HG02678 (cell line): ENCODE data around the gene VSX2.

Experiments
- ATAC-seq: cut with Tn5 transposase; IDR thresholded peaks from one replicate; pipeline ENCODE4 v1.9.1; 2021; ENCODE audit warnings: mild to moderate bottlenecking, moderate library complexity; ENCODE audit not compliant: unreplicated experiment

The VSX2 gene

DNA sequence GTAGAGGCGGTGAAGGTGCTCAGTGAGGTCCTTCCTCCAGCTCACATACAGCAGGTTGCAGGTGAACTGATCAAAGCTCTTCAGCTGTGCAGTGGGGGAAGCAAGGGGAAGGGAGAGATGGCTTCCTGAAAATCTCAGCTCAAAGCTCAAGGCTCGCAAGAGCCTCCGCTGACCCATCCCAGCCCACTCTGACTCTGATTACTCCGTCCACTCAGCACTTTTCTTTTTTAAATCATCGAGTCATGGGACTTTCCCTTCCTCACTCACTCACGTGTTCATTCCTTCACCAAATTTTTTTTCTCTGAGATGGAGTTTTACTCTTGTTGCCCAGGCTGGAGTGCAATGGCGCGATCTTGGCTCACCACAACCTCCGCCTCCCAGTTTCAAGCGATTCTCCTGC, 58.7 kb downstream of the VSX2 start:
- no peak for ATAC-seq

DNA sequence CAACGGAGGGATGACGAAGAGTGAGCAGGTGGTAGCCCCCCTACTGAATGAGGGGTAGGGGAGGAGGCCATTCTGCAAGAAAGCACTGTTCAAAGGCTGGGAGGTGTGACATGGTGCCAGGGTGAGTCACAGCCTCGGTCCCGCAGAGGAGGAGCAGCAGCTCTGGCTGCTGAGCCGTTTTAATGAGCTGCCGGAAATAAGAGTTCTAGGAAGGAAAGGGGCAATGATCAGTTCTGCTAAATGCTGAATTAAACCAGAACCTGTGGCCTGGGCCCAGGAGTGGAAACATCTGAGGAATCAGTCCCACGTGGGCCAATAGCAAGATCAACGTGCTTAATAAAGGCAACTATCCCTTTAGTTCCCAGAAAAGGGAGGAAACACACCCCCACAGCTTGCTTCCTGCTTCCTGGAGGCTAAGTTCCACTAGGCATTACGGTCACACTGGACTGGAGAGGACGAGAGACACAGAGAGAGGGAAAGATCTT, 59.9 kb downstream of the VSX2 start:
- ATAC-seq = no peak

DNA sequence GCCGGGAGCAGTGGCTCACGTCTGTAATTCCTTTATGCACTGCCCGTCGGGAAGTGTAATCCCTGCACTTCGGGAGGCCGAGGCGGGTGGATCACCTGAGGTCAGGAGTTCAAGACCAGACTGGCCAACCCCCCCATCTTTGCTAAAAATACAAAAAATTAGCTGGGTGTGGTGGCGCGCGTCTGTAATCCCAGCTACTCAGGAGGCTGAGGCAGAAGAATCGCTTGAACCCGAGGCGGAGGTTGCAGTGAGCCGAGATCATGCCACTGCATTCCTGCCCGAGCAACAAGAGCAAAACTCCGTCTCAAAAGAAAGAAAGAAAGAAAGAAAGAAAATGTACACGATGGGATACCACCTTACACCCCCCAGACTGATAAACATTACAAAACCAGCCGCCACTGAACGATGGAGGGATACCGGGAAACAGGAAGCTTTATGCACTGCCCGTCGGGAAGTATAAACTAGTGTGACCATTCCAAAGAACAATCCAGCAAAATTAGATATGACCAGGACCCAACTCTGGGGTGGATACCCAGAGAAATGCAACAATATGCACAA, 62.4 kb downstream of the VSX2 start:
- no peak for ATAC-seq

DNA sequence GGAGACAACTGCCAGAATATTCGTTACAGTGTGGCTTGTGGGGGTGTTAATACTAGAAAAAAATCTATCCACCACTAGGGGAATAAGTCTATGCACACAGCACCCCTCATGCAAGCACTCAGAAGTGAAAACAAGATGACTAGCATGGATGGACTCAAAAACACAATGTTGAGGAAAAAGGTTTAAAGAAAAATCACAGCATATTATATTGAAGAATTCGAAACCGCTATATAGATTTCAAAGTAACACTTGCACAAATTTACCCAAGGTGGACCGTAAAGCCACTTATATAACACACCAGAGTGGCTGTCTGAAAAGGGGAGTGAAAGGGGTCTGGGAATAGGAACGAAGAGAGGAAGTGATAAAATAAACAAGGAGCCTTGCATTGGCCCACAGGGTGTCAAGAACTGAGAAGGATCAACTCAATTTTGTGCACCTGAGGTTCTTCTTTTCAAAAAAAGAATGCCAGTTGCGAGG, 62.9 kb downstream of the VSX2 start:
- peak; percentile 32 for ATAC-seq

DNA sequence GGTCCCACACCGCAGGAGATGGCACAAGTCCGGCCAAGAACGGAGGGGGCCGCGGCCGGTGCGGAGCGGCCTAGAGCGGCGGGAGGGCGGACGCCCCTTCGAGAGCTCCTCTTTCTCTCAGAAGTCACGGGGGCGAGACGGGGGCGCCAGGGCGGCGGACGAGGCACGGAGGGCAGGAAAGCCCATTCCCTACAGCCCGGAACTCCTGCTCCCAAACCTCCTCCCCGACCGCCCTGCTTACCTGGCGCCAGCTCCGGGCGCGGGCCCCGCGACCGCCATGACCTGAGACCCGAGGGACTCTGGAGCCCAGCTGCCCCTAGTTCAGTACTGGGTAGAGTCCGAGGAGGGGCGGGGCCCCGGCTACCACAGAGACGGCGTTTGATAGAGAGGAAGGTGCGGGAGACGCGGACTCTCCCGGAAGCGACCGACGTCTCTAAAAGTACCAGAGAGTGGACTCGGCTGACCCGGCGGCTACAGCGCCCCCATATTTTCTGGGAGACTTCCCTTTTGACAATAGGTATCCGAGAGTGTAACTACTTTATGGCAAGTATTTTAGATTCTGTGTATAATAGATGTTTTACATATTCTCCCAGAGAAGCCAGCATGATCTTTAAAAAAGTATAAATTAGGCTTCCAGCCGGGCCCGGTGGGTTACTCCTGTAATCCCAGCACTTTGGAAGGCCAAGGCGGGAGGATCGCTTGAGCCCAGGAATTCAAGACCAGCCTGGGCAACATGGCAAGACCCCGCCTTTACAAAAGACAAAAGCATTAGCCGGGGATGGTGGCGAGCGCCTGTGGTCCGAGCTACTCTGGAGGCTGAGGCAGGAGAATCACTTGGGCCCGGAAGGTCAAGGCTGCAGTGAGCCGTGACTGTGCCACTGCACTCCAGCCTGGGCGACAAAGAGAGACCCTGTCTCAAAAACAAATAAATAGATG, 63.7 kb downstream of the VSX2 start, which contains the start of gene ABCD4:
Gene ABCD4 (minus strand): TSS at position 301 of the 936 bp plus-strand sequence. CDS start 22 bp downstream, at position 279.
- ATAC-seq = peak; percentile 99

DNA sequence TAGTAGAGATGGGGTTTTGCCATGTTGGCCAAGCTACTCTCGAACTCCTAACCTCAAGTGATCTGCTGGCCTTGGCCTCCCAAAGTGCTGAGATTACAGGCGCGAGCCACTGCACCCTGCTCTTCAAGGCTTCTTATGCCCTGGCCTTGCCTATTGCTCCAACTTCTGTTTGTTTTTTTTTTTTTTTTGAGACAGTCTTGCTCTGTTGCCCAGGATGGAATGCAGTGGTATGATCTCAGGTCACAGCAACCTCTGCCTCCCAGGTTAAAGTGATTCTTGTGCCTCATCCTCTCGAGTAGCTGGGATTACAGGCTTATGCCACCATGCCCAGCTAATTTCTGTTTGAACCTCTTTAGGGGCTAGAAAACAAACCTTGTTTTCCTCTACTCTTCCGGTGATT, 69.4 kb downstream of the VSX2 start:
- no peak for ATAC-seq

DNA sequence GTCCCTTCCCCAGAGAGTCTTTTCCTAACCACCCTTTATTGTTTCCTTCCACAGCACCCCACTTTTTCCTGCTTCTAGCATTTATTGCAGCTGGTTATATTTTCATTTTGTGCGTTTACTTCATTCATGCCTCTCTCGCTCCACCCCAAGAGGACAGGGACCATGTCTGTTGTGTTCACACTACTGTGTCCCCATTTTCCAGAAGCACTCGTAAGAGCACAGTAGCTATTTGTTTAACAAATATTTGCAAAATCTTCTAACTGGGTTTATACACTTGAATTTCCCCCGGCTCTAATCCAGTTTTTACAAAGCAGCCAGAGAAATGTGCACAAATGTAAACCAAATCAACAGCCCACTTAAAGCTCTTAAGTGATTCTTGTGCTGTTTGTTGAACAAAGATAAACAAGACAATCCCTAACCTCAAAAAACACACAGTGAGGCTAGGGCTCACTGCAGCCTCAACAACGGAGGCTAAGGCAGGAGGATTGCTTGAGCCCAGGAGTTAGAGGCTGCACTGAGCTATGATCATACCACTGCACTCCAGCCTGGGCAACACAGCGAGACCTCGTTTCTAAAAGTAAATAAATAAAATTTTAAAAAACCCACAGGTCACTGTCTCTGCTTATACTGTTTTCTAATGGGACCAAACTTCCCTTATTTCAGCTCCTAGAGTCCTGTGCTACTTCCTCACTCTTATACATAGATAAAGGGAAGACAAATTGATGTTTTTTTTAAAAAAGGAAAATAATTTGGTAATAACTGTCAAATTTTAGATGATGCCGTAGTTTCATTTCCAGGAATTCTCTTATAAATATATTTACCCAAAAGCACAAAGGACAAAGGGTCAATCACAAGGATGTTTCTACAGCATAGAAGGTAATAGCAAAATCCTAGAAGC, 70.1 kb downstream of the VSX2 start:
- ATAC-seq = no peak

DNA sequence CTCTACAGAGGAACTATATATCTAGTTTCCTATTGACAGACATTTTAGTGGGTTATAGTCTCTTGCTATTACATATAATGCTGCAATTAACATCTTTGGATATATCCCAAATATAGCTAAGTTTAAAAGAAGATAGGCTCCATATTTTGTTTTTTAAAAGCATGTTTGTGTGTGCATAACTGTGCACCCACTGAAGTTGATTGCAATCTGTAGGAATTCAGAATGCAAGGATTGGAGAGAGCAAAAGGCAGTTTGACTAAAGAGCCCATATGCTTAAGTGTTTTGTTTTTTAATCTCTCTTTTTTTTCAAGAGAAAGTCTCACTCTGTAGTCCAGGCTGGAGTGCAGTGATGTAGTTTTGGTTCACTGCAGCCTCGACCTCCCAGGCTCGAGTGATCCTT, 72.9 kb downstream of the VSX2 start:
- ATAC-seq = no peak
